Measurements from ENCODE around the gene UCN2. TPM values are rescaled to one million over a fixed set of nuclear protein-coding genes. Genes with fewer than 3 reads are reported as not detected.

Gene UCN2
- total RNA-seq, 1 experiment from 2014 or later: 0.49 TPM

DNA sequence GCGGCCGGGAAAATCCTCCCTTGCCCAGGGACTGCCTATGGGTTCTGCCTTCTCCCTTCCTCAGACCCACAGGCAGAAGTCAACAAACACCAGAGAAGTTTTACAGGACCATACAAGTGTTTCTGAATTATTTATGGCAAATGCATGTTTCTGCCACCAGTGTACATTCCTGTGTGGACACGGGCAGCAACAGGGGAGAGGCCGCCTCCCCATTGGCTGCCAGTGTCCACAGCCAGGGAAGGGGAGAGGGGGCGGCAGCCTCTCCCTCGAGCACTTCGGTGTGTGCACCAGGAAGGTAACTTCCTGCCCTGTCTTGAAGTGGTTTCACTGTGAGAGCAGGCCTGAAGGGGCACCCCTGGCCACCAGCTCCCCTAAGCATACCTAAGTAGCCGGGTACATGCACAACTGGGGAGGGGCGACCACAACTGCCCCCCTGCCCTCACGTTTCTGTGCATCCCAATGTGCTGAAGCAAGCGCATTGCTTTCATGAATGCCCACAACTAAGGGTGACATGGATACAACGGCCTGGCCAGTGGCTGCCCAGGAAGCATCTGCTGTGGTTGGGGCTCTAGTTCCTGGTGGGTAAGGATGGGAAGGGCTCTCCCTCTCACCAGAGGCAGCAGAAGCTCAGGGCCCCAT, 44.8 kb downstream of the UCN2 start:
- Histone ChIP-seq H3K36me3 (ENCODE audit: insufficient read depth, low read length, poor library complexity, severe bottlenecking) (no peaks in the 10 kb centered on the region), H3K27me3 (replicated peaks; ENCODE audit: insufficient read depth, low read depth, low read length, poor library complexity) (no peaks in the 10 kb centered on the region), H3K4me1 (ENCODE audit: insufficient read depth, low read length, poor library complexity, severe bottlenecking) (no peaks in the 10 kb centered on the region), H3K9me3 (ENCODE audit: low read depth, low read length, poor library complexity, severe bottlenecking) (no peaks in the 10 kb centered on the region), H3K4me3 (ENCODE audit: low read depth, low read length, poor library complexity, severe bottlenecking) (no peak overlapping the region), H3K27ac (ENCODE audit: low read depth, low read length, poor library complexity, severe bottlenecking) (no peak overlapping the region)
- DNase-seq (ENCODE audit: low spot score): no peak
- BruUV-seq (replicated peaks): no TSS peak
- intact Hi-C loops (cut with micrococcal nuclease; ENCODE audit: unreplicated experiment): no loop called here
- CTCF ChIA-PET: no interaction called here
- no peak for TF ChIP-seq EZH2 (IDR thresholded peaks at IDR 0.05; ENCODE audit: borderline replicate concordance, low read depth, low read length, poor library complexity, severe bottlenecking)
- TF ChIP-seq, protein P1, sequence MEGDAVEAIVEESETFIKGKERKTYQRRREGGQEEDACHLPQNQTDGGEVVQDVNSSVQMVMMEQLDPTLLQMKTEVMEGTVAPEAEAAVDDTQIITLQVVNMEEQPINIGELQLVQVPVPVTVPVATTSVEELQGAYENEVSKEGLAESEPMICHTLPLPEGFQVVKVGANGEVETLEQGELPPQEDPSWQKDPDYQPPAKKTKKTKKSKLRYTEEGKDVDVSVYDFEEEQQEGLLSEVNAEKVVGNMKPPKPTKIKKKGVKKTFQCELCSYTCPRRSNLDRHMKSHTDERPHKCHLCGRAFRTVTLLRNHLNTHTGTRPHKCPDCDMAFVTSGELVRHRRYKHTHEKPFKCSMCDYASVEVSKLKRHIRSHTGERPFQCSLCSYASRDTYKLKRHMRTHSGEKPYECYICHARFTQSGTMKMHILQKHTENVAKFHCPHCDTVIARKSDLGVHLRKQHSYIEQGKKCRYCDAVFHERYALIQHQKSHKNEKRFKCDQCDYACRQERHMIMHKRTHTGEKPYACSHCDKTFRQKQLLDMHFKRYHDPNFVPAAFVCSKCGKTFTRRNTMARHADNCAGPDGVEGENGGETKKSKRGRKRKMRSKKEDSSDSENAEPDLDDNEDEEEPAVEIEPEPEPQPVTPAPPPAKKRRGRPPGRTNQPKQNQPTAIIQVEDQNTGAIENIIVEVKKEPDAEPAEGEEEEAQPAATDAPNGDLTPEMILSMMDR (conservative IDR thresholded peaks at IDR 0.05; ENCODE audit: low read depth, low read length): no peak
- POLR2A ChIA-PET (ENCODE audit: low non-redundant PET): no interaction called here

DNA sequence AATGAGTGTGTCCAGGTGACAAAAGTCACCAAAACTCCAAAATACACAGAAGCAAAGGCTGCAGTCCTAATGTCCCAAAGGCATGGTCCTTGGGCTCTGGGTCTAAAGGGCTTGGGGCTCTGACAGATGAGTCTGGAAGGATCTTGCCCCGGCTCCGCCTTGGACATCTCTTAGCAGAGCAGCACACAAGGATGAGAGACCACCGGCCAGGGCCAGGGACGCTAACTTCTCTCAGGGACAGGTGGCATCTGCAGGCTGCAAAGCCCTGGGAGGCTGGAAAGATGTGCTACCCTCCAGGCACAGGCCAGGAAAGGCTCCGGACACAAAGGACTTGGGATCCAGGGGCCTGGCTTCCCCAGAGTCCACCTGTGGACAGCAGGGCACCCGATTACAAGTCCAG, 45.5 kb downstream of the UCN2 start:
- CTCF ChIA-PET: no interaction called here
- POLR2A ChIA-PET (ENCODE audit: low non-redundant PET): no interaction called here

DNA sequence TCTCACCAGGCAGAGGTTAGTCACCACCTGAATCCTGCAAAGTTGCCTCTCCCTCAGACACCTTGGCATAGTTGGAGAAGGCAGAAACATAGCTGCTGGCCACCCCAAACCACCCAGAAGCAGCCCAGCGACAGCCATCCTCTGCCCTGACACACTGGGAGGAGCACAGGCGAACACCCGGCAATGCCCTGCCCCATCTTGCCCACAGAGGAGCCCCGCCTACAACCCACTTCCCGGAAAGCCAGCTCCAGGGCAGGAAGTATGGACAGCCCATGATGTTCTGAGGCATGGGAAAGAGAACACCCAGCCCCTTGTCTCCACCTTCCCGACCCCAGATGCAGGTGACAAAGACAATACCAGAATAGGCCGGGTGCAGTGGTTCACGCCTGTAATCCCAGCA, 47.0 kb downstream of the UCN2 start:
- no peak for TF ChIP-seq EZH2 (IDR thresholded peaks at IDR 0.05; ENCODE audit: borderline replicate concordance, low read depth, low read length, poor library complexity, severe bottlenecking)
- TF ChIP-seq, protein P1 (conservative IDR thresholded peaks at IDR 0.05; ENCODE audit: low read depth, low read length): no peak
- Histone ChIP-seq H3K36me3 (ENCODE audit: insufficient read depth, low read length, poor library complexity, severe bottlenecking) (no peaks in the 10 kb centered on the region), H3K4me1 (ENCODE audit: insufficient read depth, low read length, poor library complexity, severe bottlenecking) (no peaks in the 10 kb centered on the region), H3K4me3 (ENCODE audit: low read depth, low read length, poor library complexity, severe bottlenecking) (no peak overlapping the region), H3K27ac (ENCODE audit: low read depth, low read length, poor library complexity, severe bottlenecking) (no peak overlapping the region), H3K9me3 (ENCODE audit: low read depth, low read length, poor library complexity, severe bottlenecking) (no peaks in the 10 kb centered on the region), H3K27me3 (replicated peaks; ENCODE audit: insufficient read depth, low read depth, low read length, poor library complexity) (no peaks in the 10 kb centered on the region)
- BruUV-seq (replicated peaks): no TSS peak
- intact Hi-C loops (cut with micrococcal nuclease; ENCODE audit: unreplicated experiment): no loop called here
- CTCF ChIA-PET: no interaction called here
- DNase-seq (ENCODE audit: low spot score): no peak
- POLR2A ChIA-PET (ENCODE audit: low non-redundant PET): no interaction called here

More for the DNA sequence above, 45.5 kb downstream of the UCN2 start:
- TF ChIP-seq, protein P1 (conservative IDR thresholded peaks at IDR 0.05; ENCODE audit: low read depth, low read length): no peak
- TF ChIP-seq EZH2 (IDR thresholded peaks at IDR 0.05; ENCODE audit: borderline replicate concordance, low read depth, low read length, poor library complexity, severe bottlenecking): no peak
- Histone ChIP-seq H3K27me3 (replicated peaks; ENCODE audit: insufficient read depth, low read depth, low read length, poor library complexity) (no peaks in the 10 kb centered on the region), H3K27ac (ENCODE audit: low read depth, low read length, poor library complexity, severe bottlenecking) (no peak overlapping the region), H3K9me3 (ENCODE audit: low read depth, low read length, poor library complexity, severe bottlenecking) (no peaks in the 10 kb centered on the region), H3K4me3 (ENCODE audit: low read depth, low read length, poor library complexity, severe bottlenecking) (no peak overlapping the region), H3K36me3 (ENCODE audit: insufficient read depth, low read length, poor library complexity, severe bottlenecking) (no peaks in the 10 kb centered on the region), H3K4me1 (ENCODE audit: insufficient read depth, low read length, poor library complexity, severe bottlenecking) (no peaks in the 10 kb centered on the region)
- intact Hi-C loops (cut with micrococcal nuclease; ENCODE audit: unreplicated experiment): no loop called here
- no peak for DNase-seq (ENCODE audit: low spot score)
- BruUV-seq (replicated peaks): no TSS peak
